TTC549 (cell line): Measurements from ENCODE around the gene TNK1.
"Not testable (repeated sequence)": the region's sequence is repeated elsewhere in the genome, so short reads cannot be mapped to it uniquely, and the experiment has no call there.

Source experiments
- FAIRE-seq: peaks from 2 replicates; lab custom pipeline; 2012; peaks lifted over from hg19 to GRCh38; lab: Jason Lieb, UNC

The TNK1 gene

DNA sequence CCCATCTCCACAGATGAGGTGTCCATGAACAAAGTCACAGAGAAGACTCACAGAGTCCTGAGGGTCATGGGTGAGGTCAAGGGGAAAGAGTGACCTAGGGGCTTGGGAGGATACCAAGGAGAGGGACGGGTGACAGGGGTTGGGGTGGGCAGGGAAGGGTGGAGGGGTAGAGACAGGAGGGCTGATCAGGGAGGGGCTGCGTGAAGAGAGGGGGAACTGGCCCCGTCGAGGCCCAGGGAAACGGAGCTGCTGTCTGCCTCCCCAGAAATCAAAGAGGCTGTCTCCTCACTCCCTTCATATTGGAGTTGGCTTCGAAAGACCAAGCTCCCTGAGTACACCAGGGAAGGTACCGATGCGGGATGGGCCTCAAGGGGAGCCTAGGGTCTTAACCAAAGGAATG lies 25.3 kb upstream of the TNK1 start:
- FAIRE-seq, result no peak

GRCh38 chr17:7356072-7356549 lies 24.8 kb upstream of the TNK1 start:
- no peak for FAIRE-seq

DNA sequence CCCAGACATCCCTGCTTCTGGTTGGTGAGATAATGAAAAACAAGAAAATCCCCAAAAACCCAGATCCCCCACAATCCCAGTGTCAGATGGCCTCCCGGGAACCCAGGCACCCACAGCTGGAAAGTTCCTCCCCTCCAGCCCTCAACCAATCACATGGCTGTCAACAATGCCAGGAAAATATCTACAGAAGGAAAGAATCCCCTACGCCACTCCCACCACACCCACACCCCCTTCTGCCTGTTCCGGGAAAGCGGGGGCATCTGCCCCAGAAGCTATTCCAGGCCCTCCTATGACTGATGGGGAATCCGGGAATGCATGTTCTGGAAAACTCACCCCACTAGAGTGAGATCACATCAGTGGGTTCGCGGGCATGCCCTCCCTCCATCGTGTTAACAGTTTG lies 24.1 kb upstream of the TNK1 start:
- no peak for FAIRE-seq

- FAIRE-seq, result no peak
Measured at GRCh38 chr17:7357381-7357780, 23.5 kb upstream of the TNK1 start.

DNA sequence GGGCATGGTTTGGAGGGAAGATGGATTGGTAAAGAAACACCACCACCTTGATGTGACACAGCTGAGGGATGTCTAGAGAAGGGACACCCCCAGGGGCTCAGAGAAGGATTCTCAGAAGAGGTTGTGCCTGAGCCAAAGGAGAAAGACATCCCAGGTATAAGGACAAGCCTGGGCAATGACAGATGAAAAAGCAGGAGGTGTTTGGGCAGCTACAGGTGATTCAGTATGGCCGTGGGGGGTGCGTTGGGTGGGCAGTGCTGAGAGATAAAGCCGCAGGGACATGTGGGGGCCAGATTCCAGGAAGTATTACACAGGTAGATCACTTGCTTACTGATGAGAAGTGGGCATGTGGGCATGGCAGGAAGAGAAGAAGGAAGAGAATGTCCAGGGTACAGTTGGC lies 19.0 kb upstream of the TNK1 start:
- FAIRE-seq, result no peak

GRCh38 chr17:7363311-7363710 lies 17.6 kb upstream of the TNK1 start:
- no peak for FAIRE-seq

DNA sequence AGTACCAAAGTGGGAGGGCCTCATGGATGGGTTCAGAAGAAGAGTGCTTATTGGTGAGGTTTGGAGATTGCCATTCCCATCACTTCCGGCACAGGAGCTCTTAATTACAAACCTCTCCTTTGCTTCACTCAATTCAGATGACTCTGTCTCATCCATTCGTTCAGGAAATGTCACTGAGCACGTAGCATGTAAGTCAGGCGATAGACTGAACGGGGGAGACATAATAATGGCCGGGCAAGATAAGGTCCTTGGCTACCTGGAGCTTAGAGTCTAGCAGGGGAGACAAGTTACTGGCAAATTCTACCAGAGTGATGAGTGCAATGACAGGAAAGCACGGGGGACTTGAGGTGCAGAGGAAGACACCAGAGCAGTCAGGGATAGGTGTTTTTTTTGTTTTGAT lies 14.9 kb upstream of the TNK1 start:
- FAIRE-seq, result not testable (repeated sequence)

DNA sequence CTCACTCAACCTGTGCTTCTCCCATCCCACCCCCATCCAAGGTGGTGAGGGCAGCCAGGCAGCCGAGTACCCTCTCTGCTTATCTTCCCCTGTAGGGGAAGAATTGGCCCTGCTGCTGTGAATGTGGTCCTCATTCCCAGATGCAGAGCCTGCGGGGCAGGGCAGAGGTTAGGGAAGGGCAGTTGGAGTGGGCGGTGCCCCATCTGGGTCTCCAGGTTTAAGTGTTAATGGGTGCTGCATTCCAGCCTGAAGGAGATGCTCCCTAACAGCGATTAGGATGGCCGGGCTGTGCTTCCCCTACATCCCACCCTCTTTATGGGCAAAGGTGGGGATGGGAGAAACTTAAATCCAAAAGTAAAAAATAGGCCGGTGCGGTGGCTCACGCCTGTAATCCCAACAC lies 13.8 kb upstream of the TNK1 start:
- FAIRE-seq, result no peak

DNA sequence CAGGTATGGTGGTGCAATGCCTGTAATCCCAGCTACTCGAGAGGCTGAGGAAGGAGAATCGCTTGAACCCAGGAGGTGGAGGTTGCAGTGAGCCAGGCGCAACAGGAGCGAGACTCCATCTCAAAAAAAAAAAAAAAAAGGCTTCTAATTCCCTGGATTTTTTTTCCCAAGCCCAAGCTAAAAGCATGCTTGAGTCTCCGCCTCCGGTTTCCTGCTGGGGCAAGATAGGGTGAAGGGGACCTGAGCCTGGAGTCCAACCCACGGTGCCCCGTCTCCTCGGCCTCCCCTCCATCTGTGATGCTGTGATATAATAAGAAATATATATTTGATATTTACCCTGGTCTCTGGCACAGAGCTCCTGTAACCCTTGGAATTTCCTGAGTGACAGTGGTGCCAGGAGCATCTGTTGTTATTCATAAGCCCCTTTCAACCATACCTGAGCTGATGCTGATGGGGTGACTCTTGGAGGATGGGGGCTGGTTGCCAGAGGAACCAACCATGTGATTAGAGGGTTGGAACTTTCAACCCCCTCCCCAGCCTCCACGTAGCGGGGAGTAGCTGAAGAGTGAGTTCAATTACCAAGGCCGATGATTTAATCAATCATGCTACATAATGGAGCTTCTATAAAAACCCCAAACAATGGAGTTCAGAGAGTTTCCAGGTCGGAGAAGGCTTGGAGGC lies 12.8 kb upstream of the TNK1 start:
- no peak for FAIRE-seq

GRCh38 chr17:7368599-7368994 lies 12.3 kb upstream of the TNK1 start:
- FAIRE-seq, result not testable (repeated sequence)

DNA sequence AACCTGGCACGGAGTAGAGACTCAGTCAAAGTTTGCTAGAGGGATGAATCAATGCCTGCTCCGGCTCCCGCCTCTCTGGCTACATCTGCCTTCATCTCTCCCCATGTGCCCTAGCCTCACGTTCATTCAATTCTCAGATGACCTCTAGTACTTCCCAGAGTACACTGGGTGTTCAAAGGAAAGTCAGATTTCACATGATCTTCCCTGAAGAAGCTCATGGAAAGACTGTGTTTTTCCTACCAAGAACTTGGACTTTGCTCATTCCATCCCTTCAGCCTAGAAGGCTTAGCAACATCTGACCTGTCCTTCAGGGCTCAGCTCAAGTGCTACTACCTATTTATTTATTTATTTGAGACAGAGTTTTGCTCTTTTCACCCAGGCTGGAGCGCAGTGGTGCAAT lies 11.1 kb upstream of the TNK1 start:
- no peak for FAIRE-seq

- no peak for FAIRE-seq
Measured at GRCh38 chr17:7370853-7371252, 10.0 kb upstream of the TNK1 start.

- no peak for FAIRE-seq
Measured at GRCh38 chr17:7374353-7374752, 6.5 kb upstream of the TNK1 start.

DNA sequence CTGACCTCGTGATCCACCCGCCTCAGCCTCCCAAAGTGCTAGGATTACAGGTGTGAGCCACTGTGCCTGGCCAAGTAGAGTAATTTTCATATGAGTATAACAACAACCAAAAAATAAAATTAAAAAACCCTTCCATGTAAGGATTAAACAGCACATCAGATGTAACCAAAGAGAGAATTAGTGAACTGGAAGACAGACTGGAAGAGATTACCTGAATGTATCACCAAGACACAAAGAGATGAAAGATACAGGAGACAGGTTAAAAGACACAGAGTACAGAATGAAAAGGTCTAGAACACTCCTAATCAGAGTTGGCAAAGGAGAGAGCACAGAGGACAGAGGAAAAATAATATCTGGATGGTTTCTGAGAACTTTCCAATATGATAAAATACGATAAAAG lies 1.8 kb upstream of the TNK1 start:
- FAIRE-seq, result no peak

GRCh38 chr17:7380321-7380720 lies 568 bp upstream of the TNK1 start:
- no peak for FAIRE-seq

GRCh38 chr17:7382901-7383300 lies 2.0 kb downstream of the TNK1 start:
- FAIRE-seq, result no peak

DNA sequence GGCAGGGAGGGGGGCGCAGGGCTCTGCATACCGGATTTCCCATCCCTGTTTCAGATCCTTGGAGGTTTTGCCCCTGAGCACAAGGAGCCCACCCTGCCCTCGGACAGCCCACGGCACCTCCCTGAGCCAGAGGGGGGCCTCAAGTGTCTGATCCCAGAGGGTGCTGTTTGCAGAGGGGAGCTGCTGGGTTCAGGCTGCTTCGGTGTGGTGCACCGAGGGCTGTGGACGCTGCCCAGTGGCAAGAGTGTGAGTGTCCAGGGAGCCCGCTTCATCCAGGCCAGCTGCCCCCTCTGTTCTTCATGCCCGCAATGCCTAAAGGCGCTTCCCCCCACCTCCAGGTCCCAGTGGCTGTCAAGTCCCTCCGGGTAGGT lies 2.5 kb downstream of the TNK1 start:
- no peak for FAIRE-seq

GRCh38 chr17:7383742-7384488 lies 3.0 kb downstream of the TNK1 start:
- FAIRE-seq, result no peak

DNA sequence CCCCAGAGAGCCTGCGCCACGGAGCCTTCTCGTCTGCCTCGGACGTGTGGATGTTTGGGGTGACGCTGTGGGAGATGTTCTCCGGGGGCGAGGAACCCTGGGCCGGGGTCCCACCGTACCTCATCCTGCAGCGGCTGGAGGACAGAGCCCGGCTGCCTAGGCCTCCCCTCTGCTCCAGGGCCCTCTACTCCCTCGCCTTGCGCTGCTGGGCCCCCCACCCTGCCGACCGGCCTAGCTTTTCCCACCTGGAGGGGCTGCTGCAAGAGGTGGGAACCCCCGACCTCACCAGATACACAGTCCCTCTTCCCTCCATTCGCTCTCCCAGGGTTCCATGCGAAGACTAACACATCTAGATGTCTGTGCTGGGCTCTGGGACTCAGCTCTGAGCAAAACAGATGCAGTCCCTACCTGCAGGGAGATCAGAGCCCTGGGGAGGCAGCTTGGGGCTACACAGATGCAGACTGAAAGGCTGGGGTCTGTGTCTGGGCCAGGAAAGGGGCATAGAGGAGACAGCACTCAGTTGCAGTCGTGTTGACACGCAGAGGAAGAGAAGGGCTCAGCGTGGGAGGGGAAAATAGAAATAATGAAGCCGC lies 3.7 kb downstream of the TNK1 start:
- no peak for FAIRE-seq

- FAIRE-seq, result no peak
Measured at GRCh38 chr17:7388856-7389255, 8.0 kb downstream of the TNK1 start.

DNA sequence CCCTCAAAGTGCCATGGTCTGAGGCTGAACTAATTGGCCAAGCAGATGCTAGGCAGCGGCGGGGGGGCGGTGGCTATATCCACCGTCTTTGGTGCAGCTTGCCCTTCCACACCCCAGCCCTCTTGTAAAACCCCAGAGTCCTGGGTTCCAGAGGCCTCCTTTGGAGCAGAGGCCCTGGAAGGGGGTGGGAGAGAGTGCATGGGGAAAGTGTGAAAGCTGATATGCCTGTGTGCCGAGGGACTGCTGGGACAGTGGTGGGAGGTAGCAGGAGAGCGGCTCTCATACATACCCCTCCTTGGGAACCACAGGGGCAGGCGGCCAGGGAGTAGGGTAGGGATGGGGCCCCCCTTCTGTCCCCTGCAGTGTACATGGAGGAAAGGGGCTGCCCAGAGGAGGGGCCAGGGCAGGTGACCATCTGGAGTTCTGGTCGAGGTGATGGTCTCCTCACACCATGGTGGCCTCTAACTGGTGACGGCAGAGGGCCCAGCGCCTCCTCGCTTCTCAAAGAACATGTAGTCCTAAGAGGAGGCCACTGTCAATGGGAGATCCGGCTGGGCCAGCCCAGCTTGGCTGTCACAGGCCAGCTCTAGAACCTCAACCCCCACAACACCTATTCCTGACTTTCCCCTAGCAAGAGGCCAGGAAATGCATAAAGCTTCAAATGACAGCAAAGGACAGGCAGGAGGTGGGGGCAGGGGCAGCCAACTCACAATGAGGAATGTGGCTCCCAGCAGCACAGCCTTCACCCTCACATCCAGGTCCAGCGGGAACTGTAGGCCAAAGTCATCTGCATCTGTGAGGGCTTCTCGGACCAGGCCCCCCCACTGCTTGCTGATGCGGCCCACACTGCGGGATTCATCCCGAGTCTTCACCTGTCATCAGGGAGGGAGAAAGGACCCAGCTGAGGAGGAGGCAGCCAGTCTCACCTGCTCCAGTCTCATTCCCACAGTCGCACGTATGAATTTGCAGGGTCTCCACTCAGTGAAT lies 9.3 kb downstream of the TNK1 start:
- no peak for FAIRE-seq

DNA sequence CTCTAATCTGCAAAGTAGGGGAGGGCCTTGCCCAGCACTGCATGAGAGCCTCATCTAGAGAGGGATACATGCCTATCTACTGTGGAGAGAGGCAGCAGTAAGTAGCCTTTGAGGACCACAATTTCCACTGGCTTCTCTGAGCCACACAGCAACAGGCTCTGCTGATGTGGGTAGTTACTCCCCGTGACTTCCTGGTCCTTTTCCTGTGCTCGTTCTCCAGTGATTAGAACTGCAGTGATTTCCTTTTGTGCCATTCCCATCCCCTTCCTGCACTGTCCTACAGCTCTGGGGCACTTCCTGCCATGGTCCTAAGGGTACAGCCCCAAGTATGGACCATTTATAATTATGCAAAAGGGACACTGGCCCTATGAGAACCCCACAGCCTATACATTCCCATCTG lies 10.4 kb downstream of the TNK1 start:
- FAIRE-seq, result no peak
